Progenitor cell of endocrine pancreas (in vitro differentiated cells): ENCODE measurements around the gene EMID1. TPM values are rescaled to one million over a fixed set of nuclear protein-coding genes. Genes with fewer than 3 reads are reported as not detected.
A peak's percentile ranks its signal among the peaks of the same experiment; 100 is the strongest.

Experiments
- DNase-seq: peaks from one replicate; pipeline ENCODE4 v3.0.0; 2021; ENCODE audit warnings: low spot score; ENCODE audit not compliant: unreplicated experiment
- H3K27ac Mint-ChIP-seq: 2 replicates; pipeline ENCODE4 v1.8.0; 2021; ENCODE audit warnings: mild to moderate bottlenecking, moderate library complexity, mixed read lengths
- H3K27me3 Mint-ChIP-seq: 2 replicates; pipeline ENCODE4 v1.8.0; 2021; ENCODE audit warnings: mixed read lengths
- H3K36me3 Mint-ChIP-seq: 2 replicates; pipeline ENCODE4 v1.8.0; 2022; ENCODE audit warnings: mixed read lengths; ENCODE audit not compliant: insufficient read depth
- H3K4me1 Mint-ChIP-seq: 2 replicates; pipeline ENCODE4 v1.8.0; 2021; ENCODE audit warnings: low read depth, mixed read lengths
- H3K4me3 Mint-ChIP-seq: 2 replicates; pipeline ENCODE4 v1.8.0; 2021; ENCODE audit warnings: low read depth, mild to moderate bottlenecking, moderate library complexity, mixed read lengths
- H3K9me3 Mint-ChIP-seq: 2 replicates; pipeline ENCODE4 v1.8.0; 2021; ENCODE audit warnings: low read depth, mixed read lengths
- total RNA-seq: library from RNA; stranded (reverse); gene quantifications from 2 replicates; pipeline ENCODE4 v1.2.1, GENCODE V29; 2021
- TF ChIP-seq, protein P1 (sequence below): fragments of 200-600 bp; sonication (generic); IDR thresholded peaks from one replicate; pipeline ENCODE4 v1.5.0; 2021; ENCODE audit warnings: antibody characterized with exemption, mild to moderate bottlenecking; ENCODE audit not compliant: unreplicated experiment

Gene EMID1
- total RNA-seq, 1 donor from 2014 or later, result 18.9 TPM

DNA sequence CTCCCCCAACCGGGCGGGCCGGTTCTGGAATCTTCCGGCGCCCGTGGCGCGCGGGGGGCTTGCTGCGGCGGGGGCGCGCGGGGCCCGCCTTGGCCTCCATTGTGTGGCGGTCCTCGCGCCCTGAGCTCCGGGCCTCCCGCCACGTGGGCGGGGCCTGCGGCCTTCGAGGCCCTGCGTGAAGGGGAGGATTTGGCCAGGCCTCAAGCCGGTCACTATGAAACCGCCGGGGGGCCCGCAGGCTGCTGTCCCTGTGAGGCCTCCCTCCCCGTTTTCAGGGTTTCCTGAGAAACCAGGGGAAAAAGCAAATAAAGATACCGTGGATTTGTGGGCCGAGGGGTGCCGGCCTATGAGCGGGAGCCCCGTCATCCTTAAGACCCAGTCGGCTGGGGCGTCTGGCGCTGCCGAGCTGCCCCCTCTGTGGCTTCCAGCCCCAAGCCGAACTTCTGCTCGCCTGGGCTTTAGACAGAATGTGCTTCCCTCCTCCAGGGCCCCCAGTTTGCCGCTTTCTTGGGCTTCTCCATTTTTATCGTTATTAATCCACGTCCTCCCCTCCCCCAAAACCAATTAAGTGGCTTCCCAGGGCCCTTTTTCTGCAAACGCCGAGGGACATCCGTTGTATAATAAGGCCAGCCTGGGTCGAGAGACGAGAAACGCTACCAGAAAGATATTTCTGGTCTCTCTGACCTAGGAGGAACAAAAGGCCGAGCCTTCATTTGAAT lies 63.0 kb downstream of the EMID1 start:
- Mint-ChIP-seq H3K4me3 (peak overlapping the region; percentile 86), H3K36me3 (peaks cover 24% of the 10 kb centered on the region), H3K9me3 (no peaks in the 10 kb centered on the region), H3K4me1 (peaks cover 47% of the 10 kb centered on the region), H3K27ac (peak overlapping the region; percentile 100), H3K27me3 (no peaks in the 10 kb centered on the region)
- TF ChIP-seq, protein P1, sequence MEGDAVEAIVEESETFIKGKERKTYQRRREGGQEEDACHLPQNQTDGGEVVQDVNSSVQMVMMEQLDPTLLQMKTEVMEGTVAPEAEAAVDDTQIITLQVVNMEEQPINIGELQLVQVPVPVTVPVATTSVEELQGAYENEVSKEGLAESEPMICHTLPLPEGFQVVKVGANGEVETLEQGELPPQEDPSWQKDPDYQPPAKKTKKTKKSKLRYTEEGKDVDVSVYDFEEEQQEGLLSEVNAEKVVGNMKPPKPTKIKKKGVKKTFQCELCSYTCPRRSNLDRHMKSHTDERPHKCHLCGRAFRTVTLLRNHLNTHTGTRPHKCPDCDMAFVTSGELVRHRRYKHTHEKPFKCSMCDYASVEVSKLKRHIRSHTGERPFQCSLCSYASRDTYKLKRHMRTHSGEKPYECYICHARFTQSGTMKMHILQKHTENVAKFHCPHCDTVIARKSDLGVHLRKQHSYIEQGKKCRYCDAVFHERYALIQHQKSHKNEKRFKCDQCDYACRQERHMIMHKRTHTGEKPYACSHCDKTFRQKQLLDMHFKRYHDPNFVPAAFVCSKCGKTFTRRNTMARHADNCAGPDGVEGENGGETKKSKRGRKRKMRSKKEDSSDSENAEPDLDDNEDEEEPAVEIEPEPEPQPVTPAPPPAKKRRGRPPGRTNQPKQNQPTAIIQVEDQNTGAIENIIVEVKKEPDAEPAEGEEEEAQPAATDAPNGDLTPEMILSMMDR, result no peak
- peak; percentile 53 for DNase-seq

DNA sequence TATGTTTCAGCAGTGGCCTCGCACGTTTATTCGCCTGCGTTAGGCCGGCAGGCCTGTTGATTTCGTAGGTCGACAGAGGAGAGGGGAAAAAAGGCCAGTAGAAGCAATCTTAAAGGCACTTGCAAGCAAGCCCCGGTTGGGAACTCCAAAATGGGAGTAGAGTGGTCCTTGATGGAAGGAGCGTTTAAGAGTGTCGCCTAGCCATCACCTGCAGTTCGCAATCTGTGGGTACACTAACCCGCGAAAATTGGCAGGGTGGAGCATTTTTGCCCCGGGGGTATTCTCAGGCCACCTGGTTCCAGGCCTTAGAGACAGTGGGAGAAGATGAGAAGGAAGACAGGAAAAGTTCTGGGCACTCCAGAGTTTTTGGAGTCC lies 63.5 kb downstream of the EMID1 start:
- H3K4me3 Mint-ChIP-seq, result peak overlapping the region; percentile 86
- H3K36me3 Mint-ChIP-seq, result peaks cover 27% of the 10 kb centered on the region
- peak overlapping the region; percentile 100 for H3K27ac Mint-ChIP-seq
- TF ChIP-seq, protein P1, result no peak
- H3K9me3 Mint-ChIP-seq, result no peaks in the 10 kb centered on the region
- peaks cover 47% of the 10 kb centered on the region for H3K4me1 Mint-ChIP-seq
- no peak for DNase-seq
- no peaks in the 10 kb centered on the region for H3K27me3 Mint-ChIP-seq

DNA sequence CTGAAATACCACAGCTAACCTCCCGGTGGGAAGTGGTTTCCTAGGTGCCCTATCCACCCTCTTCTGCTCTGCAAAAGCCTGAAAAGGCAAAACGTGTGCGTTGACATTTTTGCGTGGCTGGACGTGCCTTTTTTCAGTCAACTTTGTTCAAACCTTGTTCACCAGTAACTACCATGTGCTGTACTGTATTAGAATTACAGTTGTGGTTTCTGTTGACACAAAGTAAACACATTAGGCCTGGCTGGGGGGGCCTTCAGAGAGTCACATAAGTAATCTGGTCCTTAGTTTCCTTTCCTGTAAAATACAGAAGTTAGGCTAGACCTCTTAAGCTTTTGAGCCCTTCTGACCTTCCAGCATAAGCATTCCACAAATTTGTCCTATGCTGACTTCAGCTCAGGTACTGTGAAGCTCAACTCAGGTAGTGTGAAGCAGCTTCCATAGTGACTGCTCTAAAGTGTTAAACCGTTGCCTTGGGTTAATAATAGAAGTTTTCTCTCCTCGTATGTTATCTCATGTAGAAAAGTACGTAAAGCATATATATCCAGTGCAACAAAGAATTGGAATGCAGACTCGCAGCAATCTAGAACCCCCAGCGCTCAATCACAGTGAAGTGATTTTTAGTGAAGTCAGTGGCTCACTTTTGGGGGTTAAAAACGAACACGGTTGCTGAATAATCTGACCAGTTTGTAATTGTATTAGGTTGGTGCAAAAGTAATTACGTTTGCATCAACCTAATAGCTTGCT lies 64.2 kb downstream of the EMID1 start:
- H3K27ac Mint-ChIP-seq, result peak overlapping the region; percentile 100

DNA sequence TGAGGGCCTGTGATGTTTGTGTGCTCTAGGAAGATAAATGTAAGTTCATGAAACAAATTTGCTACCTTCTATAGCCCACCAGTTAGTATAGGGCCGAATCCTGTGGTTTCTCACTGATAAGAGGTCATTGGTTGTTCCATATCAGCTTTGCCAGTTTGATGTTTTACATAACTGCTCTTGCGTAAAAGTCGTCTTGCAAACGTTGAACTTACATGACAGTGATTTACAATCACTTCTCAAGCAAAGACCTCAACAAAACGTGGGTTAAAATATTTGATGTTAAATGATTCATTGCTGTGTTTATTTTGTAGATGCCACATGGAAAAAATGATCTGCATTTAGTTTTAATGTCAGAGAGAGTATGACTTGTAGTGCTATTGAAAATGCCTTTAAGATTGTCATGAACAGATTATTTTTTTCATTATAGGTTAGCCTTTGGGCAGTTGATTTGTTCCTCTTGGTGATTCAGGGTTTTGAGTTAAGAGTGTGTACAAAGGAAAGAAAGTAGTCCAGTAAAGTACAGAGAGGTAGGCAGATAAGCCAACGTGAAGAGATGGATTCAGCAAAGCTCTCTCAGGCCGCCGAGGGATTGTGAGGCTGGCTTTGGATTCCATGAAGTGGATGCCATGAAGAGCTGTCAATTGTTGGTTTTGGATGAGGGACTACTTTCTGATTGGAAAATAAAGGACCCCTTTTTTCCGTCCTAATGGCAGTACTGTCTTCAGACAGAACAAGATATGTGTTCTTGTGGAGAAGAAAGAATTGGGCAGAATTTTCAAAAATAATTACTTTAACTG lies 65.0 kb downstream of the EMID1 start:
- Mint-ChIP-seq H3K4me3 (peak overlapping the region; percentile 86), H3K36me3 (peaks cover 37% of the 10 kb centered on the region), H3K4me1 (peaks cover 54% of the 10 kb centered on the region), H3K27ac (peak overlapping the region; percentile 100), H3K27me3 (no peaks in the 10 kb centered on the region), H3K9me3 (no peaks in the 10 kb centered on the region)
- DNase-seq, result no peak
- TF ChIP-seq, protein P1, result no peak

More for the DNA sequence above, 64.2 kb downstream of the EMID1 start:
- Mint-ChIP-seq H3K9me3 (no peaks in the 10 kb centered on the region), H3K36me3 (peaks cover 32% of the 10 kb centered on the region), H3K4me3 (peak overlapping the region; percentile 86), H3K27me3 (no peaks in the 10 kb centered on the region), H3K4me1 (peaks cover 48% of the 10 kb centered on the region)
- TF ChIP-seq, protein P1, result no peak
- no peak for DNase-seq

DNA sequence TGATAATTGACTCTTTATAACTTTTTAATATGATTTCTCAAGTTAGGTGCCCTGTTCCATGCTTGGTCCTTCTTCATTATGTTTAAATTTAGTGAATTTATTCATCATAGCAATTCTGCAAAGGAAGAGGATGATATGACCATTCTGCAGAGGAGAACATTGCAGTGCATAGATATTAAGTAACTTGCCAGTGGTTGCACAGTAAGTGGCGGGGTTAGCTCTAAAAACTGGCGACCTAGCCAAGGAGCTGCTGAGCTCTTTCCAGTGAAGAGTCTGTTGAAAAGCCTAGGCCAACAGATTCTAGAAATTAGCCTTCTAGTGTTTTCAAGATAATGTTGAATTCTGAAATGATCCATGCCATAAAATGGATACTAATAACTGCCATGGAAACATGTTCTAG lies 66.9 kb downstream of the EMID1 start:
- no peak overlapping the region for H3K27ac Mint-ChIP-seq
- H3K9me3 Mint-ChIP-seq, result no peaks in the 10 kb centered on the region
- H3K27me3 Mint-ChIP-seq, result no peaks in the 10 kb centered on the region
- H3K36me3 Mint-ChIP-seq, result peaks cover 50% of the 10 kb centered on the region
- peaks cover 57% of the 10 kb centered on the region for H3K4me1 Mint-ChIP-seq
- no peak for DNase-seq
- H3K4me3 Mint-ChIP-seq, result no peak overlapping the region
- TF ChIP-seq, protein P1, result no peak
